NCI-H524 treated with DMSO at 0.1 percent for 48 hours (cell line): ENCODE measurements around the gene PDE1C.

Source experiments
- DNase-seq: peaks from one replicate; lab custom pipeline; 2025; lab: John Stamatoyannopoulos, UW

Gene PDE1C

DNA sequence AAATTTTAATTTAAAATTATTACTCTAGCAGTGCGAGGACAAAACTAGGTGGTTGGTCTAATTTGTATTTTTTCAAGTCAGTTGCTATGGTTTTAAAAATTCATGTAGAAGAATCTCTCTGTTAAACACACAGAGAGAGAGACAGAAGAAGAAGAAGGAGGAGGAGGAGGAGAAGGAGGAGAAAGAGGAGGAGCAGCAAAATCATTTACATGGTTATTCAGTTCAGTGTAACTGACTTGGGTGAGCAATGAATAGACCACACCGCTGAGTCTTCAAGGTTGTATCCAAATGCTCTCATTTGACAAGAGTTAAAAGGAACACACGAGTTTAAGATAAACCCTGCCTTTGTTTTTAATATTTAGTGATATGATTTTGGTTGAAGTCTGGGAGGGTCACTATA lies 131.1 kb downstream of the PDE1C start:
- no peak for DNase-seq

DNA sequence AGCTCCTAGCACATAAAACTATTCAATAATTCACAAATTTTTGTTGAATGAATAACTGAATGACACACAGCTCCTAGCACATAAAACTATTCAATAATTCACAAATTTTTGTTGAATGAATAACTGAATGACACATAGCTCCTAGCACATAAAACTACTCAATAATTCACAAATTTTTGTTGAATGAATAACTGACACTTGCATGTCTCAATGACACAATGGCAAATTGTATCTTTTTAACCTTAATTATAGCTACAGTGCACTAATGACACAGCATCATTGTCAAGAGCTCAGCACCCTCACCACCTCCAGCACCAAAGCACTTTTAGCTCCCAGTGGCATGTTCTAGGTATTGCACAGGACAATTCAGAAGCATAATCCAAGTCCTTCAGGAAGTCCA lies 131.6 kb downstream of the PDE1C start:
- no peak for DNase-seq

DNA sequence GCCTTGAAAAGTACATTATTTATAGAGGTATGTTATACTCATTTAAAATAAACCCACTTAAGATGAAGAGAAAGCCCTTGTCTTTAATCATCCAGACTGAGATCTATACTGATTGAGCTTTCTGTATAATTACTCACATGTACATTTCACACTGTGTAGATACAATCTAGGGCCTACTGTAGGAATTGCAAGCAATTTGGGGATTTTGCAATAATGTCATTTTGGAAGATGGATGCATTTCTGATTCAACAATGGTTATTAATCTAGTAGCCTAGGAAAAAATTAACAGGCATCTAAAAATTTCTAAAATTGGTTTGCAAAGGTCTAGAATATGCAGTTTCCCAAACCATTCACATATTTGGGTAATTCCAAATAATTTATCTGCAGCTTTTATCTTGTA lies 132.2 kb downstream of the PDE1C start:
- DNase-seq: no peak

DNA sequence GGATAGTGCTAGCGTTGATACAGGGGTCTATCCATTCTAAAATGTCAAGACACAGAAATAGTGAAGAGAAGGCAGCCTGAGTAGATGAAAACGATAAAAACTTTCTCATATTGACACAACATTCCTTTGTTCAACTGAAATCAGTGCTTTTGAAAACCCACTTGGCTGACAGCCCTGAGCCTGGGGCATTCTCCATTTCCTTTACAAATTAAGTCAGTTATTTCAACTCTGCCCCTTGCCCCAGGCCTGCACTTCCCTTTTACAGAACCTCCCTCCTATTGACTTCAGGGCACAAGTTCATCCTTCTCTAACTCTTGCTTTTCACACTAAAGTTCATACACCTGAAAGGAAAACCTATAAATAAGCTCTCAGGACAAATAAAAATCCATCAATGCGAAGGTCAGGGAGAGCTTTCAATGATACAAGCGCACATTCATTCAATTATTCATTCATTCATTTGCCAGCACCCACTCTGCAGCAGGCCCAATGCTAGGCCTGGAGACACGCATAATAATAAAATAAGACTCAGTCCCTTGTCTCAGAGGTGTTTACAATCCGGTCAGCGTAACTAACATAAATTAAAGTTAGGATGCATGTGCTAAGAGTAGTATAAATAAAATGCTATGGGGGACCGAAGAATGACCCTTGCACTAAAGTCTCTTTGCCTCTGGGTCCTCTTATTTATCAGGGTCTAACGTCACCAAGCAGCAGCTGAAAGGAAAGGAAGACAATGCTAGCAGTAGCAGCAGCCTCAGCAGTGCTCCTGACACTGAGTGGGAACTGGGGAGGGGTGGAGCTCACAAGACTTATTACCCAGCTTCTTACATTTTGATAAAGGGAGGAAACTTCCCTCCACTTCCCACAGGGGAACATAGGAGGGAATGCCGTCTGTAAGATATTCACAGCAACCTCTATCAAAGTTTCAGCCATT lies 134.8 kb downstream of the PDE1C start:
- no peak for DNase-seq

DNA sequence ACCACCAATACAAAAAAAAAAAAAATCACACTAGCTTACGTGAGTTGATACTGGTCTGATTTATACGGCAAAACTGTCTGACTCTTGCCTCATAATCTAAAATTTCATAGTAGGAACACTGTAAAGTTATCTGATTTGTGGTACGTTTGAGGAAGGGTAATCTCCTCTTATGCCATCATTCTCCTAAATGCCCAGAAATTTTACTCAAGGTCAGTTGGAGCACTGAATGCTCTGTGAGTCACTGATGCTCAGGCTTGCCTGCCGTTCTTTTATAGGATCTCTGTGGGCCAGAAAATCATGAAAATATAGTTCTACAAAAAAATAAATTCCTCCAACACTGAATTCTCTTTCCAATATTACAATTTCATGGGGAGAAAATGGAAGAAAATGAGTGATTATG lies 135.7 kb downstream of the PDE1C start:
- no peak for DNase-seq

DNA sequence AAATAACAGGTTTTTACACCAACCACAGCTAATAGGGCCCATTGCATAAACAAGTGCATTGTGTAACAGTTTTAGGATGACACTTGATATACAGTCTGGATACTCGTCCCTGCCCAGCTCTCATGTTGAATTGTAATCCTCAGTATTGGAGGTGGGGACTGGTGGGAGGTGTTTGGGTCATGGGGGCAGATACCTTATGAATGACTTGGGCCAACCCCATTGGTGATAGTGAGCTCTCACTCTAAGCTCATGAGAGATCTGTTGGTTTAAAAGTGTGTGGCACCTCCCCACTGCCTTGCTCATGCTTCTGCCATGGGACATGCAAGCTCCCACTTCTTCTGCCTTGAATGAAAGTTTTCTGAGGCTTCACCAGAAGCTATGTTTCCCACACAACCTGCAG lies 136.7 kb downstream of the PDE1C start:
- no peak for DNase-seq

DNA sequence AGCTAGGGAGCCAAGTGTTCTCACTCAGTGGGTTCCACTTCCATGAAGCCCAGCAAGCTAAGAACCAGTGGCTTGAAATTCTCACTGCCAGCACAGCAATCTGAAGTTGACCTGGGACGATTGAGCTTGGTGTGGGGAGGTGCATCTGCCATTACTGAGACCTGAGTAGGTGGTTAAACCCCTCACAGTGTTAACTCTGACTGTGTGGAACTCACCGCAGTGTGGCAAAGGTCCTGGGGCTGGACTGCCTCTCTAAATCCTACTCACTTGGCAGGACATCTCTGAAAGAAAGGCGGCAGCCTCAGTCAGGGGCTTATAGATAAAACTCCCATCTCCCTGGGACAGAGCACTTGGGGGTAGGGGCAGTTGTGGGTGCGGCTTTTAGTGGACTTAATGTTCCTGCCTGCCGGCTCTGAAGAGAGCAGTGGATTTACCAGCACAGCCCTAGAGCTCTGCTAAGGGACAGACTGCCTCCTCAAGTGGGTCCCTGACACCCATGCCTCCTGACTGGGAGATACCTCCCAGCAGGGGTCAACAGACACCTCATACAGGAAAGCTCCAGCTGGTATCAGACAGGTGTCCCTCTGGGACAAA lies 143.1 kb downstream of the PDE1C start:
- no peak for DNase-seq

DNA sequence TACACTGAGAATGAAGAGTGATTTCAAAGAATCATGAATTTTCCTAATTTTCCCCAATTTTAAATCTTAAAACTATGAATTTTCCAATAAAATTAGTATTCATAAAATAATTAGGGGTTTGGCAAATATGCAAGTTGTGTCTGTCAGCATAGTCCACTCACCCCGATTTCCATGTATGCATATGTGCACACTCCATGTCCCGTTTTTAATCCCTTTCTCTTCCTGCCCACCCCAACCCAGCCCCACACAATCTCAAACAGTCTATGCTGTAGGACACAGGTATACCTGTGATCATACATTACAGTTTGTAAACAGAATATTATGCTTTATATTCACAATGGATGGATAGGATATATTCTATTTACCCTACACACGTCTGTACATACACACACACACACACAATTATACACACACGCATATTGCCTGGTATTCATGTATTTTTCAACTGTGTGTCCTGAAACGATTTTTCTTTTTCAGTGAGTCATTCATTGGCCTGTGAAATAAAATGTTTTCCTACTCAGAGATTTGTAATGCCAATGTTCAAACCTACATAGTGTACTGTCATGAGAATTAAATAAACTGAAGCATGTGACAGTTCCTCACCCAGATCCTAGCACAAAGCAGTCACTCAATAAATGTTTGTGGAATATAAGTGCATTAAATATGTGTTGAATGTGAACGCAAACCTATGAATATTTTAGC lies 144.3 kb downstream of the PDE1C start:
- DNase-seq: no peak

DNA sequence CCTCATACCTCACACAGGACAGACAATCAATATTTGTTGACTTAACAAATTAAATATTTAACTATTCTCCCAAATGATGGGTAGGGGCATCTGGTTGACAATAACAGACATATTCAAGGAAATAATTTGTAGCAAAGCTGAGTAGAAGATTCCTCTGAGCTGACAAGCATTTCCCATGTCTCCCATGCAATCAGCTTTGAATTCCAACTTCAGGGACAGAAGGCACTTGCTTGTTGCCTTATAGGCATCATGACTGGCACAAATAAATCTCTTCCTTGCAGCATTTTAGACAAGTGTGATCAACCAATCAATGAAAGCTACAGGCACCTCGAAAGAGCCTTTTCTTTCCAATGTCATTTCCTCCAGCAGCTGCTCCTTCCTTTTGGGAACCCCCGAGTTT lies 146.0 kb downstream of the PDE1C start:
- no peak for DNase-seq

DNA sequence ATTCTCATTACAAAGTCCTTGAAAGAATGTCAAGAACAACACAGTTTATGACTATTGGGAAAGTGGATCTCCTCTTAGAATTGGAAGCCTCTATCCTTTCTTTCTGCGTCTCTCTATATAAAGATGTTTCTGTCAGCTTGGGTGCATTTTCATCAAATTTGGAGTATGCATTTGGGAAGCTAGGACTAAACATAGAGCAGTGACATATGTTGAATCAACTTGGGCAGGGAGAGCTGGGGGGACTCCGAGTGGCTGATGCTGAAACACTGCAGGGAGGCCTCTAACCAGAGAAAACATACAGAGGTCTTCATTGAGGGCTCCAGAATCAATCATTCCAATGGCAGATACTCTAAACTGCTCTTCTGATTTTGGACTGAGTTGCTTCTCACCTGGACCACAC lies 147.4 kb downstream of the PDE1C start:
- DNase-seq: no peak

DNA sequence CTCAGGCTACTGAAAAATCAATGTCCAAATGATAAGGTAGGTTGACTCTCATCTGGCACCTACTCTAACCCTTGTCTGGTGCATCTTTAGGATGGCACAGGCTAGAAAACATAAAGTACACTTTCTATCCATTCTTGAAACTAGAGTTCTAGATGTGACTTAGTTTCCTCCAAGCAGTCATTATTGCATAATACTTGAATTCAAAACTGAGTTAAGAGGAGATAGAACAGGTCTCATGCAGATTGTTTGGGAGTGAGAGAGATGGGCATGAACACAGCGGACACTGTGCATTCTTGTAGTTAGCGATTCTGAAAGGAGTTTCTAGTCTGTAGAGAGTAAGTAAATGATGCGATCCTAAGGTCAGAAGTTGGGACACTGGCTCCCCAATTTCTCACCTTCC lies 149.2 kb downstream of the PDE1C start:
- no peak for DNase-seq

DNA sequence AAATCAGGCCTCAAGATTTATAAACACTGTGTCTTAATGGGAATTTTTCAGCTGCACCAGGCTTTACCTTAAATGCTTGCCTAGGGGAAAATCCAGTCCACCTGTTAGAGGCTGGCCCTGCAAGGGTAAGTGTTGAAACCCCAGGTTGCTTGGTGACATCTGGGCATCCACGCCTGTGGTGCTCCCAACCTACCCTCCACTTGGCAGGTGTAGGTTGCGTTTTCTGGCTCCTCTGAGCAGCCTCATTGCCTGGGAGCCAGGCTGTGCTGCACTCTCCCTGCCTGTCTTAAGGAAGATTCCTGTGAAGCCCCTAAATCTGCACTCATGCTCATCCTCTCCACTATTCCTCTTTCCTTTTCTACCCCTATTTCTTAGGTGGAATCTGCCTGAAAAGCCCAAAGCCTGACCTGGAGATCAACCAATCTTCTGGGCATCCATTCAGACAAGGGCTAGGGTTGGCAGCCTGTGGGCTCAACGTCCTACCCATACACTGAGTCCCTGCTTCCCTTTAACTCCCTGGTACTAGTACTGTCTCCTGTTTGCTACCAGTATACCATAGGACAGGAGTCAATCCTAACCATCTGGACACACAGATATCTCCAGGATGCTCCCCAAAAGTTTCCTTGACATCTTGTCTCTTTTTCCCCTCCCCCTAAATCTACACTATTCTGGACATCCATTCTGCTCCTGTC lies 150.4 kb downstream of the PDE1C start:
- no peak for DNase-seq

DNA sequence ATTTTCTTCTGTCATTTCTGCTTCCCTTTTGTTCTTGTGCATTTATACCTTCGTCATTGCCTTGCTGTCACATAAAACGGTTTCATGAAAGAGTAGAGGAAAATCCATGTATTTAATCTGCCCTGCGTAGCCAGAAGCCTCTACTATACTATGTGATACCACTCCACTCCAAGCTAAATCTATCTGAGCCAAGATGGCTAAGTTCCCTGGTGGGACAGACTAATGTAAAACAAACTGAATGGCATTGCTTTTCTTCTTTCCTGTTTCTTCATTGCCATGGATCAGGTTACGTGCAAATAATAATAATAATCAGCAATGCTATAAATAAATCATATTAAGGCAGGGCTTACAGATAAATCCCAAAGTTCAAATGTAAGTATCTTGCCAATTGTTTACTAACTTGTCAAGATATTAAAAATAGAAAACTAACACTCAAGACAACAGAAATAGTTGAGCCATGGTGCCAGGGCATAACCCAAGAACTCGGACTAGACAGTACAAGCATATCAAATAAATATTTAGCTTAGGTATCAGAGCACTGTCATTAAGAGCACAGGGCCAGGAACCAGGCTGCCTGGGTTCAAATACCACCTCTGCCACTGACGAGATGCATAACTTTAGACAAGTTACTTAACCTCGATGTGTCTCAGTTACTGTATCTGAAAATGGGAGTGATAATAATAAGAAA lies 151.4 kb downstream of the PDE1C start:
- no peak for DNase-seq

DNA sequence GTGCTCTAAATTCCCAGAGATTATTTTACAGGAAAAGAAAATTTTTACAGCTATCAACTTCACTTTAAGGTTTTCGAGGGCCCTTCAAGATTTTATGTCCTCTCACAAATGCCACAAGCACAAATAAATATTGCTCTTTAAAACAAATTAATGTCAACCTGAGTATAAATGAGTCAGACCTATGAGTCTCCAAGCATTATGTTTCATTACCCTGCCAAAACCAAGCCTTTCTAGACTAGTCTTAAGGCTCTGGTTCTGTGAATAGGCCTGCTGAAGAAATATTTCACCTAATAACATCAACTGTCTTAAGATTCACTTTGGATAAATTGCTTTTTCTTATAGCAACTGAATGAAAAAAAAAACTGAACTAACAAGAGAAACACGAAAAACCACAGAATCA lies 153.0 kb downstream of the PDE1C start:
- no peak for DNase-seq

DNA sequence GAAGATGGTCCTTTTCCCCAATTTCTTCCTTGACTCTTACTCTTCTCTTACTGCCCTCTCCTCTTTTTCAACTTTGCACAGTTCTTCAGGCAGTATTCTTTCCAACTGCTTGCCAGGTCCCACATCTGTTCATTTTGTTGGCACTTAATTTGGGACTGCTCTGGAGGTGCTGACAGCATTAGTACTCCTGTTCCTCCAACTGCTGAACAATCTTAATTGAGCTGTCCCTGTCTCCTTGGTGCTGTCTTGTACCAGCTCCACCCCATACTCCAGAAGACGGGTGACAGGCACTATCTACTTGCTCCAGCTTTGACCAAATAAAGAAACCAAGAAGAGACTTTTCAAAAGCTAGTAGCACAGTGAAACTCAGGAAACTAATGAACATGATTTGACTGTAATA lies 160.0 kb downstream of the PDE1C start:
- DNase-seq: no peak

DNA sequence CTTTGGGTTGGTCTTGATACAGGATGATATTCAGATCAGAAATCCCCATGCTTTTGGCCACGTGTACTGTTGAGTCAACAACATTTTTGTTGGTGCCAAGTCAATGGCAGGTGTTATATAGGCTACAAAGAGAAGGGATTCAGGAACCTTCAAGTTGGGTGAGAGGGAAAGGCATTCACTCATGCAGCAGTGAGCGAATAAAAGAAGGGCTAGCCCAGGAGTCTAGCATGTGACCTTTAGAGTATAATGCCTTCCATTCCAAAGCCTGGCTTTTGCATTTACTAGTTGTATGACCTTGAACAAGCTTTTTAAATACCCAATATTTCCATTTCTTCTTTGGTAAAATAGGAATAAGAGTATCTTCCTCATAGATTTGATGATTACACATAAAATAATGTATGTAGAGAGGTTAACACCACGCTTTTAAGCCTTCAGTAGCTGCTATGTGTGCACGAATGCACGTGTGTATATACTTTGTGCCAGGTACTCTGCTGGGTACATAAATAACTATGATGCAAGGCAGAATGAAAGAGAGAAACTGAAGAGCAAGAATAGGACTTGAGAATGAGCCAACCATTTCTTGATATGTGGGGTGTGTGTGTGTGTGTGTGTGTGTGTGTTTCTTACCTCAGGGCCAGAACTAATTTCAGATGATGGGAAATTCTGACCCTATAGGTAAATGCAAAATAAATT lies 163.6 kb downstream of the PDE1C start:
- no peak for DNase-seq

DNA sequence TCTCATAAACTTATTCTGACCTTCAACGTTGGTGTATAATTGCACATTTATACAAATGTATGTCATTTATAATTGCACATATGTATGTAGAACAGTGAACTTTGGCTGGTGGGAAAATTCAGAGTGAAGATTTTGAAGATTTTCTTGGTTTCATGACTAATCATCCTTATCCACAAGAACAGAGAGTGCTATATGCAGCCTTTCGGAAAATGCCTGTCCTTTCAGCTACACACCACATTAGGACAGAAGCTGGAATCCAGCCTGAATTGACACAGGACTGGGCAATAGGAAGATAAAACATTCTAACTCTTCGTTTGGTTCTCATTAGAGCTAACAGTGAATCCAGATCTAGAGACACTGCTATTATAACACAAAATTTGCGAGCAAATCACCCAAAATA lies 166.2 kb downstream of the PDE1C start:
- DNase-seq: no peak

DNA sequence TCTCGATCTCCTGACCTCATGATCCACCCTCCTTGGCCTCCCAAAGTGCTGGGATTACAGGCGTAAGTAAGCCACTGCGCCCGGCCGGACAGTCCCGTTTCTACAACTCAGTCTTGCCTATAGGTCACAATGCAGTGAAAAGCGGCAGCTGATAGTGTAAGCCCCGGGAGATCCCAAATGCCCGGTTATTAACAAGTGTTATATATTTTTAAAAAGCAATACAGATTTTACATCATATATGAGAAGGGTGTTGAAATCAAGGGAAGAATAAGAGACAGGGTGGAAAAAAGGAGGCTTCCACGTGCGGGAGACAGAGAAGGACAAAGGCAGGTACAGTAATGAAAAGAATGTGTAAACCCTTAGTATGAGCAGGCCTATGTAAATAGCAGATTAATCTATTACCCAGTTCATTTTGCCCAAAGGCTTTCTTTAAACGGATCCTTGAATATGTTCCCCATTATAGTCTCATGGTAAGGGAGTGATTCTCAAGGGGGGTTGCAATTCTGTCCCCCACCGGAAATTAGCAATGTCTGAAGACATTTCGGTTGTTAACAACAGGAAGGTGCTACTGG lies 170.8 kb downstream of the PDE1C start:
- no peak for DNase-seq

DNA sequence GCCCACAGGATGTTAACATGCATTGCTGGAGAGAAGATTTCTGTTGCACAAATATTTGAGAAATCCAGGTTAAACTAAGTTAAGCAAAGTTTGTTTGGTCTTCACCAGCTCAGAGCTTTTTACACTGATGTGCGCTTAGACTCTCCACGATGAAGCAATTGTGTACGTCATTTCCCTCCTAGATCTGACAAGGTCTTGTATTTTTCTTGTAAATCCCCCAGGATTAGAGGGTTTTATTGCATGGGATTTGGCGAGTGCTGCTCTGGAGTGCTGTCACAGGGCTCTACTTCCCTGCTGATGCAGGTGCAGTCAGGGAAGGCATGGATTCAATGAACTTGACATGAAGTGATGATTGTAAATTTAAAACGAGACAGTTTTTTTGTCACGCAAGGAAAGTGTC lies 173.3 kb downstream of the PDE1C start:
- DNase-seq: no peak

DNA sequence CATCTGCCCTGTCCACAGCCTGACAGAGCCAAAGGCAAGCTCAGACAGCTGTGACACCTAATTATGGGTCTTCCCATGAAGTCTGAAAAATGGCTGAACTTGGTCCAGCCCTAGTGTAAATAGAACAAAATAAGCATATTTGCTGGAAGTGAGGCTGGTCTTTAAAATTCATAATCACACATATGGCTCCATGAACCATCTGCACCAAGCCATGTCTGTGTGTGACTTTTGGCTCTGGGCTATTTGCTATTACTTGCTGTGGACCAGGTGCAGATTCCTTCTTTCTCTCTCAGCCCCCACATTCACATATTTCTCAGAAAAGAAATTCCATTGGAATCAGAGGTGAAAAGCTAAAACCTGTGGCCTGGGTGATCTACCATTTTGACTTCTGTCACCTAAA lies 175.9 kb downstream of the PDE1C start:
- no peak for DNase-seq

DNA sequence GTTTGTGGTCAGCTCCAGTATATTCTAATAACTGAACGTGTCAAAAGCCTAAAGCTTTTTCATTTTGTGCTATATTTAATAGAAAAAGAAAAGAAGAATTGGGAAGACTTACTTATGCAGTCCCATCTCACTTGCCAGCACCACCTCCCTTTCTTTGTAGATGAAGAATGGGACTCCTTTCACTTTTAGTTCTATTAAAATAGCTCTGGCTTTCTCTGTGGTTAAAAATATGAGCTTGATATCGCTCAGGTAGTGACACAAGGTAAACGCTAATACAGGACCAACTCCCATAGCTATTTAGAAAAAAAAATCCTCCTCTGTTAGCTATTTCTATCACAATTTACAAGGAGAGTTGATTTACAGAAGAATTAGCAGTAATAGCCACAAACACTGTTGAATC lies 176.8 kb downstream of the PDE1C start:
- DNase-seq: no peak
